A673 (cell line): ENCODE data around the gene SLAMF7.

Source experiments
- EZH2 ChIP-seq: fragments of 200-600 bp; sonication (generic); IDR thresholded peaks from 2 replicates; pipeline ENCODE4 v1.6.1; 2017; ENCODE audit warnings: borderline replicate concordance, low read depth, mild to moderate bottlenecking, mixed read lengths, antibody characterized with exemption, low read length; ENCODE audit not compliant: poor library complexity, severe bottlenecking
- TF ChIP-seq, protein P1 (sequence below): fragments of 300-800, 200-600 bp; sonication (generic); conservative IDR thresholded peaks from 2 replicates; pipeline ENCODE4 v1.5.1; 2017; ENCODE audit warnings: low read depth, mild to moderate bottlenecking, antibody characterized with exemption, low read length, moderate library complexity, mixed read lengths

GRCh38 chr1:160779626-160780397, 40.8 kb downstream of the SLAMF7 start:
- TF ChIP-seq, protein P1, sequence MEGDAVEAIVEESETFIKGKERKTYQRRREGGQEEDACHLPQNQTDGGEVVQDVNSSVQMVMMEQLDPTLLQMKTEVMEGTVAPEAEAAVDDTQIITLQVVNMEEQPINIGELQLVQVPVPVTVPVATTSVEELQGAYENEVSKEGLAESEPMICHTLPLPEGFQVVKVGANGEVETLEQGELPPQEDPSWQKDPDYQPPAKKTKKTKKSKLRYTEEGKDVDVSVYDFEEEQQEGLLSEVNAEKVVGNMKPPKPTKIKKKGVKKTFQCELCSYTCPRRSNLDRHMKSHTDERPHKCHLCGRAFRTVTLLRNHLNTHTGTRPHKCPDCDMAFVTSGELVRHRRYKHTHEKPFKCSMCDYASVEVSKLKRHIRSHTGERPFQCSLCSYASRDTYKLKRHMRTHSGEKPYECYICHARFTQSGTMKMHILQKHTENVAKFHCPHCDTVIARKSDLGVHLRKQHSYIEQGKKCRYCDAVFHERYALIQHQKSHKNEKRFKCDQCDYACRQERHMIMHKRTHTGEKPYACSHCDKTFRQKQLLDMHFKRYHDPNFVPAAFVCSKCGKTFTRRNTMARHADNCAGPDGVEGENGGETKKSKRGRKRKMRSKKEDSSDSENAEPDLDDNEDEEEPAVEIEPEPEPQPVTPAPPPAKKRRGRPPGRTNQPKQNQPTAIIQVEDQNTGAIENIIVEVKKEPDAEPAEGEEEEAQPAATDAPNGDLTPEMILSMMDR: peak; percentile 61
- no peak for TF ChIP-seq EZH2
